ENCODE results near the gene MPC1L. TPM values are rescaled to one million over a fixed set of nuclear protein-coding genes. Genes with fewer than 3 reads are reported as not detected.
A peak's percentile ranks its signal among the peaks of the same experiment; 100 is the strongest.

MPC1L gene
- total RNA-seq, 1 experiment from 2014 or later: not detected

DNA sequence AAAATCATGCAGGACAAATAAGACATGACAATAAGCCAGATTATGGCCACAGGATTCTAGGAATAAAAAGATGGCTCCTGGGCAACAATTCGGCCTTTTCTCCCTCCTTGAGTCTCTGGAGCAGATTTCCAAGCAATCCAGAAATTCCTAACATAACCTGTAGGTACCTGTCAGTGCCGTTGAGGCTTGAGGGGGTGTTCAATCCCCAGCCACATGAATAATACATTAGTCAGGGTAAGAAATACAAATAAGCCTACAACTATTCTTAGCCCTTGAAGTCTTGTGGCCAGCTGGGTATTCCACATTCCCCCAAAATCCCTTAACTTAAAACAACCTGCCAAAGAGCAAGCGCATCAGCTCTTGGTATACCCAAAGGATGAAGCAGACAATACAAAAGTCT, 14.5 kb downstream of the MPC1L start:
- Mint-ChIP-seq H3K27ac (ENCODE audit: unreplicated experiment) (no peak overlapping the region), H3K4me3 (ENCODE audit: unreplicated experiment) (no peak overlapping the region), H3K9me3 (ENCODE audit: unreplicated experiment) (no peaks in the 10 kb centered on the region), H3K36me3 (ENCODE audit: insufficient read depth, unreplicated experiment) (peaks cover 33% of the 10 kb centered on the region), H3K27me3 (ENCODE audit: insufficient read depth, unreplicated experiment) (no peaks in the 10 kb centered on the region), H3K4me1 (ENCODE audit: low read depth, unreplicated experiment) (no peaks in the 10 kb centered on the region)
- TF ChIP-seq, protein P1, sequence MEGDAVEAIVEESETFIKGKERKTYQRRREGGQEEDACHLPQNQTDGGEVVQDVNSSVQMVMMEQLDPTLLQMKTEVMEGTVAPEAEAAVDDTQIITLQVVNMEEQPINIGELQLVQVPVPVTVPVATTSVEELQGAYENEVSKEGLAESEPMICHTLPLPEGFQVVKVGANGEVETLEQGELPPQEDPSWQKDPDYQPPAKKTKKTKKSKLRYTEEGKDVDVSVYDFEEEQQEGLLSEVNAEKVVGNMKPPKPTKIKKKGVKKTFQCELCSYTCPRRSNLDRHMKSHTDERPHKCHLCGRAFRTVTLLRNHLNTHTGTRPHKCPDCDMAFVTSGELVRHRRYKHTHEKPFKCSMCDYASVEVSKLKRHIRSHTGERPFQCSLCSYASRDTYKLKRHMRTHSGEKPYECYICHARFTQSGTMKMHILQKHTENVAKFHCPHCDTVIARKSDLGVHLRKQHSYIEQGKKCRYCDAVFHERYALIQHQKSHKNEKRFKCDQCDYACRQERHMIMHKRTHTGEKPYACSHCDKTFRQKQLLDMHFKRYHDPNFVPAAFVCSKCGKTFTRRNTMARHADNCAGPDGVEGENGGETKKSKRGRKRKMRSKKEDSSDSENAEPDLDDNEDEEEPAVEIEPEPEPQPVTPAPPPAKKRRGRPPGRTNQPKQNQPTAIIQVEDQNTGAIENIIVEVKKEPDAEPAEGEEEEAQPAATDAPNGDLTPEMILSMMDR (IDR thresholded peaks at IDR 0.05; ENCODE audit: insufficient read depth in 1 of 2, low read depth in 1 of 2, low read length in 1 of 2, severe bottlenecking in 1 of 2, unreplicated experiment in 1 of 2): no peak
- intact Hi-C loops (cut with micrococcal nuclease; ENCODE audit: unreplicated experiment): no loop called here
- Histone ChIP-seq H3K9me3 (no peaks in the 10 kb centered on the region), H3K27me3 (replicated peaks; ENCODE audit: control insufficient read depth, insufficient read depth, low read length) (no peaks in the 10 kb centered on the region), H3K36me3 (ENCODE audit: control insufficient read depth, insufficient read depth, low read length) (no peaks in the 10 kb centered on the region; the same call in 1 of the 2 replicates), H3K4me3 (ENCODE audit: low read depth, low read length) (no peak overlapping the region), H3K4me1 (no peaks in the 10 kb centered on the region)
- BruUV-seq (replicated peaks): no TSS peak
- CTCF ChIA-PET: no interaction called here
- POLR2A ChIA-PET: no interaction called here
- DNase-seq: no peak

GRCh38 chrX:40644176-40644575, 20.9 kb downstream of the MPC1L start:
- no peaks in the 10 kb centered on the region for H3K27me3 Mint-ChIP-seq (ENCODE audit: insufficient read depth, unreplicated experiment)
- ChIA-PET POLR2A (no interaction called here), CTCF (no interaction called here)
- H3K4me1 ChIP-seq: no peaks in the 10 kb centered on the region
- no peak overlapping the region for H3K27ac Mint-ChIP-seq (ENCODE audit: unreplicated experiment)
- H3K9me3 Mint-ChIP-seq (ENCODE audit: unreplicated experiment): no peaks in the 10 kb centered on the region
- no peak overlapping the region for H3K4me3 ChIP-seq (ENCODE audit: low read depth, low read length)
- peaks cover 37% of the 10 kb centered on the region for H3K36me3 Mint-ChIP-seq (ENCODE audit: insufficient read depth, unreplicated experiment)
- intact Hi-C loops (cut with micrococcal nuclease; ENCODE audit: unreplicated experiment): no loop called here
- no peaks in the 10 kb centered on the region for H3K27me3 ChIP-seq (replicated peaks; ENCODE audit: control insufficient read depth, insufficient read depth, low read length)
- H3K36me3 ChIP-seq (ENCODE audit: control insufficient read depth, insufficient read depth, low read length): no peaks in the 10 kb centered on the region
- H3K4me3 Mint-ChIP-seq (ENCODE audit: unreplicated experiment): no peak overlapping the region
- BruUV-seq (replicated peaks): no TSS peak
- TF ChIP-seq, protein P1 (IDR thresholded peaks at IDR 0.05; ENCODE audit: insufficient read depth in 1 of 2, low read depth in 1 of 2, low read length in 1 of 2, severe bottlenecking in 1 of 2, unreplicated experiment in 1 of 2): no peak
- no peaks in the 10 kb centered on the region for H3K9me3 ChIP-seq
- peaks cover 15% of the 10 kb centered on the region for H3K4me1 Mint-ChIP-seq (ENCODE audit: low read depth, unreplicated experiment)
- no peak for DNase-seq

GRCh38 chrX:40644821-40645358, 21.7 kb downstream of the MPC1L start:
- ChIA-PET POLR2A (no interaction called here), CTCF (no interaction called here)
- Mint-ChIP-seq H3K4me3 (ENCODE audit: unreplicated experiment) (peak overlapping the region; percentile 76), H3K9me3 (ENCODE audit: unreplicated experiment) (no peaks in the 10 kb centered on the region), H3K27me3 (ENCODE audit: insufficient read depth, unreplicated experiment) (no peaks in the 10 kb centered on the region), H3K36me3 (ENCODE audit: insufficient read depth, unreplicated experiment) (peaks cover 39% of the 10 kb centered on the region), H3K4me1 (ENCODE audit: low read depth, unreplicated experiment) (peaks cover 15% of the 10 kb centered on the region), H3K27ac (ENCODE audit: unreplicated experiment) (peak overlapping the region; percentile 66)
- BruUV-seq (replicated peaks): no TSS peak
- Histone ChIP-seq H3K27me3 (replicated peaks; ENCODE audit: control insufficient read depth, insufficient read depth, low read length) (no peaks in the 10 kb centered on the region), H3K4me3 (ENCODE audit: low read depth, low read length) (no peak overlapping the region), H3K4me1 (no peaks in the 10 kb centered on the region), H3K36me3 (ENCODE audit: control insufficient read depth, insufficient read depth, low read length) (no peaks in the 10 kb centered on the region), H3K9me3 (no peaks in the 10 kb centered on the region)
- intact Hi-C loops (cut with micrococcal nuclease; ENCODE audit: unreplicated experiment): no loop called here
- TF ChIP-seq, protein P1 (IDR thresholded peaks at IDR 0.05; ENCODE audit: insufficient read depth in 1 of 2, low read depth in 1 of 2, low read length in 1 of 2, severe bottlenecking in 1 of 2, unreplicated experiment in 1 of 2): no peak
- no peak for DNase-seq

Data from Caco-2 (cell line).